Stimulated activated CD8-positive, alpha-beta memory T cell treated with anti-CD3 and anti-CD28 coated beads, Interleukin-4, amount 100 ng/mL, for 1 hour (primary cell): ENCODE results near the gene CLDN12.

Source experiments
- DNase-seq, 2 donors: peaks; one replicate each; pipeline ENCODE4 v3.0.0-alpha.2; 2020; ENCODE audit warnings: low read depth in 2 of 2, low spot score in 1 of 2

Gene CLDN12

DNA sequence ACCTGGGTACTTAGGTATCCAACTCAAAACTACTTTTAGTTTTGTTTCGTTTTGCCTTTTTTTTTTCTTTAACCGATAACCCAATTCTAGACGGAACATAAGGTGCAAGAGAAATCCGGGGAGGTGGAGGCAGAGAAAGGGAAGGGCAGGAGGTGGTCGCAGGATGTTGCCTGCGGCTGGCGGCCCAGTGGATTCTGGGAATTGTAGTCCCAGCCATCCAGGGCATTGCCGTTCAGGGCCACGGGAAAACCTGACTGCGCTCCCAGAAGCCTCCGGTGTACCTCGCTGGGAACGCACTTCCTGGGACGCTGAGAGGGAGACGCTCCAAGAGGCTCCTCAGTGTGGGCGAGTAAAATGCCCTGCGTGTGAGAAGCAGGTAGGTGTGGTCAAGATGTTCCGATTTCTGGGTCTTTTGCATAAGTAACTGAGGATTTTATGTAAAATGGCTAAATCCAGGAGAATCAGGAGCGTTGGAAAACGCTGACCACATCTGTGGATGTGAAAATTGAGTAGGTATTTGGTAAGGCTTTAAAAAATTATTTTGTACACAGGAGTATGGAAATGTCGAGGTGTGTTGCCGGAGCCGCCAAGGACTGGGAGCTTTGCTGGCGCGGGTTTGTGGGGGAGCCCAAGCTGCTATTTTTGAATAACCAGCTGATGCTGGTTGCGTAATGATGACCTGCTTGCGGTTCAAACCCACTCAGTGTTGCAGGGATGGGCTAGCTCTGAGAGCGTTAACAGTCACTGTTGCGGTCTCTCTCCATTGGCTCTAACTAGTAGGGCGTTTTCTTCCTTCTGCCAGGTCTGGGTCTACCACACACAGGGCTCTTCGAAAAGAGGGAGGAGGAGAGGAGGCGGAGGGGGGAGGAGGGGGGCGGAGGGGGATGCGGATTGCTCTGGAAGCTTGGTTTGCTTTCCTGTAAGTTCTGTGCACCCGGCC is at the start of gene CLDN12:
CLDN12 (plus strand) TSS at position 288 of the 940 bp plus-strand sequence. CDS start 9,216 bp downstream, outside the sequence.
- peak; percentile 33 to 39 for DNase-seq

DNA sequence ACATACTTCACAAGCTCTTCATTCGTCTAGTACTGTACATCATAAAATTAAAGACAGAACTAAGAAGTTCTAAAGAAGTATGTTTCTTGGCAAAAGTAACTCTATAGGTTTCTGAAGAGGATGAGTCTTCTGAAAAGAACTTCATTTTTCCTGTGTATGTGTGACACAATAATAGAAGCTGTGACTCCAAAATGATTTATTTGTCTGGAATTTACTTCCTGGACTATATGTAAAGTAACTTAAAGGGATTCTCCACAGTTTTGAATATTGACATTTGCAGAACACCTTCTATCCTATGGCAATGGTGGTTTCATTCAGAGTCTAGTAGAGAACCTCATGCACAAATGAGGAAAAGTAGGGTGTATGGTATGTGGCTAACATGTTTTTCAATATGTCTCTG is 19.8 kb upstream of the CLDN12 start:
- no peak for DNase-seq

DNA sequence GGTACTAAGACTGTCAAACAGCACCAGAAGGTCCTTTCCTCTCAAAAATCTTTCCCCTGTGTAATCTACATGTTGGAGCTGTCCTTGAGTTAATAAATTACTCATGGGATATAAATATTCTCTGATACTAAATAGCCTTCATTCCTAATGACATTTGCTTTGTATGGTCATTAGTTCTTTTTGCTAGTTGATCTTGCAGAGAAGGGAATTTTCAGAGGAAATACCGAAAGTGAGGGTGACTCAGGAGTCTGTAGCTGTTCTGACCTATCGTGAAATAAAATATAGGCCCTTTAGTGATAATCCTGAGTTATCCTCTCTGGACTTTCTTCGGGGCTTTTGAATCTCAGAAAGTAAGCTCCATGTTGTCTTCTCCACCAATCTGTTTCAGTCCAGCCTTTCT is 19.4 kb upstream of the CLDN12 start:
- no peak for DNase-seq

DNA sequence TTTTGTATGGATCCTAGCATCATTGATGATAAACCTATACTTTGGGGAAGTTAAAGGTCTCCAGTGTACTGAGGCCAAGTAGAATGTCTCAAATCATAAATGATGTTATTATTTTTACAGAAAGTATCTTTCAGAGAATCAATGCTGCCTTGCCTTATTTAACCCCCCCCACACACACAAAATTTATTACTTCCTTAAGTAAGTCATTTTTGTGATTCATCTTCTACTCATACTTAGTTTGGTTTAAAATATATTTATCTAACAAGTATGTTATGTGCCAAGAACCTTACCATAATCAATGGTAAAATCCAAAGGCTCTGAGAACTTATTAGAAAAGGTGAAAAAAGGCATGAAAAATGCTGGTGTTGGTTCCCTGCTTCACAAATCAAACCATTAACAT is 18.8 kb upstream of the CLDN12 start:
- no peak for DNase-seq

DNA sequence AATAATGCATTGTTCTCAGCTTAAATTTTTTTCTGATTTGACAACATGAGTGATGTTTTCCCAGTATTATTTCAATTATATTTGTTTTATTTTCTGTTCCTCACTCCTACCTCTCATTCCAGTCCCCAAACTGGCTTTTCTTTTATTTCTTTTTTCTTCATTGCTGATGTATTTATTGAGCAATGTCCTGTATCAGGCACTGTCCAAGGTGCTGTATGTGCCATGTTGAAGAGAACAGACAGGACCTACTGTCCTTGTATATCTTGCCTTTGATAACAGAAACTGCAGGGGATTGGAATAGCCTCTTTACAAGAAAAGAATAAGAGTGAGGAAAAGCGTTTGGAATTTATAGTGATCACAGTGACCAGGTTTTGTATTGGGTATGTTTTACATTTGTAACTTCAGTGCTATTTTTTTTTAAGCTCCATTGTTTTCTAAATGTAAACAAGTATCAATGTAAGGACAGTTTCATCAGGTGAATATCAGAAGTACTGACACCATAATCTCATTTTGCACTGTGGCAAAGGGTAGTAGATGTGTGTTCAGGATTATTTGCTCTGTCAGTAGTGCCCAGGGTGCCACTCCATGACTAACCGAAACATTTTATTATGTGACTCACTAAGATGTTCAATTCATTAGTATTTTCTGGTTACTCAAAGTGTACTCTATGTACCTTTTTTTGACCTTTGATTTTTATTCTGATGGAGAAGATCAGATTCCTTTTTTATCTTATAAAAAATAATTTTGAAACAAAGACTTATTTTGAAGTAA is 15.6 kb upstream of the CLDN12 start:
- no peak for DNase-seq

DNA sequence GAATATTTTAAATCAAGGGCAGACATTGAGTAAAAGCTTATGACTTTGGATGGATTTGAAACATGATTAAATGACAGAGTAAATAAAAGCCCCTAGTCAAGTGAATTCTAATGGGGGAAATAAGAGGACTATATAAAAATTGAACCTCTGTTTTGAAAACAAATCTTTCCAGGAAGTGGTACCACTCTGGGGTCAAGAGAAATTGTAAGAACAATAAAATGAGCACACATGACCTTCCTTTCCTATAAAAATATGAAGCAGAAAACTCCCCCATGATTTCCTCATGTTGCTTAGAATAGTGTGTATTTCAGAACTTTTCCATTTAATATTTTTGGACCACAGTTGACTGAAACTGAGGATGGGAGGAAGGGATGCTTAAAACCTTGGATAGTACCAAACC is 12.3 kb upstream of the CLDN12 start:
- DNase-seq, result no peak

DNA sequence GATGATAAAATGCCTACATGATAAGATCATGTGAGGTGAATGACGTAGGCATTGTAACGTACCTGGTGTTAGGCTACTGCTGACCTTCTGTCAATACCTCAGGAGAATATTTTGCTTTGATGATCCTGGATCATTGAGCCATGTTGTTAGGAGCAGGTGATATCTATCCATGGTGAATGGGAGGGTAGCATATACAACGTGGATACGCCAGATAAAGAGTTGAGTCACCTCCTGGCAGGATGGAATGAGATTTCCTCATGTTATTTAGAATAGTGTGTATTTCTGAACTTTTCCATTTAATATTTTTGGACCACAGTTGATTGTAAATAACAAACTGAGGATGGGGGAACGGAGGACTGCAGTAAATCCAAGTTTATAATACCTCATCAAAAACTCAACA is 11.8 kb upstream of the CLDN12 start:
- no peak for DNase-seq

DNA sequence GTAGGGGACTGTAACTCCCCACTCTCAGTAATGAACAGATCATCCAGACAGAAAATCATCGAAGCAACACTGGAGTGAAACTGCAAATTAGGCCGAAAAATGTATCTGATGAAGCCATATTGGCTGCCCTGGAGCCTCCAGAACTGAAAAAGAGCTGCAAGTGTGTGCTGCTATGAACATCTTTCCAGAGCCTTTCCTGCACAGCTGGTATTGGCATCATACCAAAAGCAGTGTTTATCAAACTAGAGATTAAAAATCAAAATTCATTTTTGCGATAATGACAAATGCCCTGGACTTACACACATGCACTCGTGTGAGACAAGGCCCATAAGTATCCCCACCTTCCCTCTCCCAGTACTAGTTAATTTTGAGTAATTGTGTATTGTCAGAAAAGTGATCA is 6.8 kb upstream of the CLDN12 start:
- DNase-seq, result no peak

DNA sequence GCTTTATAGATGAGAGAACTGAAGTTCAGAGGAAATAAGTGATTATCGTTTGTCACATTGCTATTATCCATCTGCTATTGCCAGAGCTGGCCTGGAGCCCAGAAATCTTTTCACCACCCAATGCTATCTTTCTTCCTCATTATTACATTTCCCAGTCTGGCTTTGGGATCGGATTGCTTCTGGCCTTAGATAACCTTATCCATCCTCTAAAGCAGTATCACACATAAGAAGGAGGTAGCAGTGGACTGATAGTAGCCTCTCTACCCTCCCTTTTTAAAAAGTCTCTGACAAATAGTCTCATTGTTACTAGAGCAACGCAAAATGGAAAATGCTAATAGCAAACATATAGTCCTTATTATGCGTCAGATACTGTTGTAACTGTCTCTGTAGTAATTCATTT is 1.3 kb upstream of the CLDN12 start:
- no peak for DNase-seq

DNA sequence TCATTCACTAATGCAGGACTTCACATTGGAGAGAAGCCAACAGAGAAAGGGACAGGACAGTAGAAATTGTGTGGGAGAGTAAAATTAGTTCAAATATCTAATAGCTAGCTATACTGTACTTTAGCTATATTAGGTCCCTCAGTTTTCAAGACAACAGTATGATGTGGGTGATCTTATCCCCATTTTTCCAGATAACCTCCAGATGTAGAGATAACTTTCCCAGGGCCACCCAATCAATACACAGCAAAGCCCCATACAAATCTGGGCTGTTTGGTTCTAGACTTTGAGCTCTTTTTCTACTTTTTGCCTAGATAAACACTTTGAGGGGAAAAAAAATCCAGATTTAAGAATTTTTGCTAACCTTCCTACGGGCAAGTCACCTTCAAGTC is 482 bp upstream of the CLDN12 start:
- DNase-seq, result no peak

DNA sequence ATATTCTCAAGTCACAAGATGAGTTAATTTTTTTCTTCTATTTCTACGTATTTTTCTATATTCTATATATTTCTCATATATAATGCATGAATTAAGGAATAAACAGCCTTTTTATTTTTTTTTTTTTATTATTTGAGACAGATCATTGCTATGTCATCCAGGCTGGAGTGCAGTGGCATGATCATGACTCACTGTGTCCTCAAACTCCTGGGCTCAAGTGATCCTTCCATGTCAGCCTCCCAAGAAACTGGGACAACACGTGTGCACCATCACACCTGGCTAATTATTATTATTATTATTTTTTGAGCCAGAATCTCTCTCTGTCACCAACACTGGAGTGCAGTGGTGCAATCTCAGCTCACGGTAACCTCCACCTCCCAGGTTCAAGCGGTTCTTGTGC is 1.5 kb downstream of the CLDN12 start:
- no peak for DNase-seq

DNA sequence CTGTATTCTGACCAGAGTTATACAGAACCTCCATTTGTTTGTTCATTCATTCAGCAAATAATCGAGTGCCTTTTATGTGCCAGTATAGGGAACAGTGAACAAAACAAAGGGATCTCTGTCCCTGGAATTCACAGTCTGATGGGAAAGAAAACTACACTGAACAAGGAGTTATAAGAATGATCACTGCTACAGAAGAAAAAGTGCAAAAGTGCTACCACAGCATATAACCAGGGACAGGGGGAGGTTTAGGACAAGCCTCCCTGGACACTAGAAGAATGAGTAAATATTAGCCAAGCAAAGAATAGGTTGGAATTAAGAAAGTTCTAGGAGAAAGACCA is 4.2 kb downstream of the CLDN12 start:
- DNase-seq, result no peak

DNA sequence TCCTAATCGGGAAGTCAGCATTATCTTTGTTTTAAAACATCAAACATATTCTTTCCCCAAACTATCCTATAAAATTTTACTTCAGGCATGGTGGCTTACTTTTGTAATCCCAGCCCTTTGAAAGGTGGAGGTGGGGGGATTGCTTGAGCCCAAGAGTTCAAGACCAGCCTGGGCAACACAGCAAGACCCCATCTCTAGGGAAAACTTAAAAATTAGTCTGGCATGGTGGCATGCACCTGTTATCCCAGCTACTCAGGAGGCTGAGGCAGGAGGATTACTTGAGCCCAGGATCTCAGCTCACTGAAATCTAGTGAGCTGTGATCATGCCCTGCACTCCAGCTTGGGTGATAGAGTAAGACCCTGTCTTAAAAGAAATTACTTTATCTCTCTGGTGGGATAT is 4.9 kb downstream of the CLDN12 start:
- DNase-seq, result no peak

DNA sequence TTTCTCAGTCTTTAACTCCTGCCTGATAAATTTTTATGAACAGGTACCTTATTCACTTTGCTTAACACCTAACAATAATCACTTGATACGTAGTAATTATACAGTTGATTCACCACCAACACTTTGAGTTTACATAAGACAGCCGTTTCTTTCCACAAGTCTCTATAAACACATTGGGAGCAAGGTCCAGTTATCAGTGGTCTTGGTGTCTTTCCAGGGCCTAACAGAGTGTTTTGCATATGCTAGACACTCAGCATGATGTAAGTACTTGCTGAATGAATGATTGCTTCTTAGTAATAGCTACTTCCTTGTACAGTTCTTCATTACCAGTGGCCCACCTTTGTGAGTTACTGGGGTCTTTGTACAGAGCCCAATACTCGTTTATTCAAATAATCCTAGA is 6.4 kb downstream of the CLDN12 start:
- no peak for DNase-seq

DNA sequence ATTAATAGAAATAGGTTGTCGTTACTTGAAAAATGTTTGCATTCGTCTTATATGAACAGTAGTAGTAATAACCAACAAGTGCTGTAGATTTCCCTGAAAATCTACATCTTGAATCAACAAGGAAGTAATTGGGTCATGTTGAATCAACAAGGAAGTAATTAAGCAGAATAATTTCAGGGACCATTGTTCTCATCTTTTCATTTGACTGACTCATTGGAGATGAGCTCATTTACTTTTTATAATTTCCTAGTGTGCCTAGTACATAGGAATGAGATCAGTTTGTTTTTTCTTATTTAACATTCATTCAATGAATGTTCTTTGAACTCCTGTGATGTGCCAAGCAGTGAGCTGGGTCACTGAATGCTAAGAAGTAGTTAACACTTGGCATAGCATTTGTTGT is 8.2 kb downstream of the CLDN12 start:
- DNase-seq, result no peak

DNA sequence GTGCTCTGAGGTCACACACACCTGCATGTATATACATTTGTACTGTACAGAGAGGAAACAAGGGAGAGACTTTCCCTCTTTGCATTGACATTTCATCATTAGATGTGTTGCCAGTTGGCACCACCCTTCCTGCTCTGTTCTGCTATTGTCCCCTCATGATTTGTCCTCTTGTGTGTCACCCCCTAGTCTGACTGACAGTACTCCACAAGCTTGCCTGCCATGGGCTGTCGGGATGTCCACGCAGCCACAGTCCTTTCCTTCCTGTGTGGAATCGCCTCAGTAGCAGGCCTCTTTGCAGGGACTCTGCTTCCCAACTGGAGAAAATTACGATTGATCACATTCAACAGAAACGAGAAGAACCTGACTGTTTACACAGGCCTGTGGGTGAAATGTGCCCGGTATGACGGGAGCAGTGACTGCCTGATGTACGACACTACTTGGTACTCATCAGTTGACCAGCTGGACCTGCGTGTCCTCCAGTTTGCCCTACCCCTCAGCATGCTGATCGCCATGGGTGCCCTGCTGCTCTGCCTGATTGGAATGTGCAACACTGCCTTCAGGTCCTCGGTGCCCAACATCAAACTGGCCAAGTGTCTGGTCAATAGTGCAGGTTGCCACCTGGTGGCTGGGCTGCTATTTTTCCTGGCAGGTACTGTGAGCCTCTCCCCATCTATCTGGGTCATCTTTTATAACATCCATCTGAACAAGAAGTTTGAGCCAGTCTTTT is 9.4 kb downstream of the CLDN12 start:
- DNase-seq, result no peak

DNA sequence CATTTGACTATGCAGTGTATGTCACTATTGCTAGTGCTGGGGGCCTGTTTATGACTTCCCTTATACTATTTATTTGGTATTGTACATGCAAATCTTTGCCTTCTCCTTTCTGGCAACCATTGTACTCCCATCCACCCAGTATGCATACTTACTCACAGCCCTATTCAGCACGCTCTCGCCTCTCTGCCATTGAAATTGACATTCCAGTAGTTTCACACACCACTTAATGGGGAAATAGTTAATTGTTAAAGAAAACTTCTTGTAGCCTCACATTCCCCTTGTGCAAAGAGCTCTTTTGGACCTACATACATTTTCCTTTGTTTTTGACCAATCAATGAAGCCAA is 9.9 kb downstream of the CLDN12 start:
- no peak for DNase-seq

DNA sequence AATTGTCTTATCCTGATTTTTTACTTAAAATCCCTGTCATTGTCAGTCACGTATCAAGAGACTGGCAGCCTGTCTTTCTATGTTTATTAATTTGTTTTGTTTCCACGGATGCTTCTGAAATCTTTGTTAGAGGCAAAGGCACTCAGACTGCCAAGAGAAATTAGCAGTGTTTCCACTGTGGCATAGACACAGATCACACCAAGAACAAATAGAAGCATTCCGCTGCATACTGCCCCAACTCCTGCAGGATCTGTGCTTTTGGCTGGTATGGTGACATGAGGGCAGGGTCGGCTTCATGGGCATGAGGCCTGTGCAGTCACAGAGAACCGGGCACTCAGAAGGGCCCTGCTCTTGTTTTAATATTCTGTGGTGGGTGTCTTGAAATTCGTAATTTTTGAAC is 18.4 kb downstream of the CLDN12 start:
- no peak for DNase-seq

DNA sequence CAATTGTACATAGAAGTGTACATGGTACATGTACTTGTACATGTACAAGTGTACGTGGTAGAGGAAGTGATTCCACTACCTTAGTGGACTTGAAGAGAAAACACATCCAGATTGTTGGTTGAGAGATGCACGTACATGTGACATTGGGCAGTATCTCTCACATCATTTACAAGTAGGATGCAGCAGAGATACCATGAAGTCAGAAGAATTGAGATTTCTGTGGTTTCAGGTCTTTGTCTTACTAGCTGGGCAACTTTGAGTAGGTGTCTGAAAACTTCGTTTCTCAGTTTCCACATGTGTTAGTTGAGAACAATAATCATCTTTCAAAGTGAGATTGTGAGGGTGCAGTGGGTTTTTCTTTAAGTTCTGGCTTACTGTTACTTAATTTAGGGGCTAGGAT is 21.5 kb downstream of the CLDN12 start:
- no peak for DNase-seq

DNA sequence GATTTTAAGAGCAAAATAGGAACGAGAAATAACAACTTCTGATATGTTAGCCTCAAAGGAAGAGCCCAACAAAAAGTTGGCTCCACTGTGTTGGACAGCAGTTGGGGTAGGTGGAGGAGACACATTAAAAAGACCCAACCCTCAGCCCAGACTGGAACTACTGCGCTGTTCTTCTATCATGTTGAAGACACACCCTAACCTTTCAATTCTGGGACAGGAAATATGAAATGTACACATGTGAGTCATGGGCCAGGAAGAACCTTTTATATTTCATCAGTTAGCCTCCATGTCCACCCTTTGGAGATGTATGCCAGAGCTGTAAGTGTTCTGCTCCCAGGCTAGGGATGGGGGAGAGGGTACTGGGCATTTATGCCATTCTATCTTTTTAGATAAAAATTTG is 22.1 kb downstream of the CLDN12 start:
- no peak for DNase-seq

DNA sequence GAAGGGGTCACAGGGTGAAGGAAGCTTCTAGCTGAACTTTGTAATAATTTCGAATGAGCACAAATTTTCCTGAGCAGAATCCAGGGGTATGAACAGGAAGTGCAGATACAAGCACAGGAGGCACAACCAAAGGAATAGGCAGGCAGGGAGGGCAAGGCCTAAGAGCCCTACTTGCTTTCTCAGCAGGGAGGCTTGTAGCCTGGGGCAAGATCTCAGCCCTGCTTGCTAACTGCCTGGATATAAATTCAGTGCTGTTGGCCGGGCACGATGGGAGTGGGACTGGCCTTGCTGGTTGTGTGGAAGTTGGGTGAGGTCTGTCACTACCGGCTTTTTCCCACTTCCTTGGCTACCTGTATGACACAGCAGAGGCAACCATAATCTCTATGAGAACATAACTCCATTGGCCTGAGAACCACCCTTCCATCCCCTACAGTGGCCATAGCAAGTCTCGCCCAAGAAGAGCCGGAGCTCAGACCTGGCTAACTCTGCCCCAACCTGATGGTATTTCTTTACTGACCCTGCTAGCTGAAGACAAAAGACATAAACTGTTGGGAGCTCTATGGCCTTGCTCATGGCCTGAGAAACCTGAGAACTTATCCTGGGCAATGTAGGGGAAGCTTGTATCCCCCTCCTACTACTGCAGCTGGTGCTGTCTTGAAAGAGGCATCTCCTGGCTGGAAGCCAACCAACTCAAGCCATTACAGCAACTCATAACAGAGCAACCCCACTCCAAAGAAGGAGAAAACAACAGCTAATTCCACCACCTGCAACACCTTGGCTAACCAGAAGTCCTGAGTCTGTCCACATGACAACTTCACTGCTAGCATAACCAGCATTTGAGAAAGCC is 27.6 kb downstream of the CLDN12 start:
- no peak for DNase-seq
